GM08714 (cell line): ENCODE results near the gene CAMK2D.
A peak's percentile ranks its signal among the peaks of the same experiment; 100 is the strongest.
"Not testable (repeated sequence)": the region's sequence is repeated elsewhere in the genome, so short reads cannot be mapped to it uniquely, and the experiment has no call there.

ENCODE experiments used
- H3K4me3 ChIP-seq: fragments of 200-500 bp; sonication (Bioruptor generic); 2 replicates; pipeline ENCODE4 v1.5.1; 2014; ENCODE audit warnings: mild to moderate bottlenecking, low read length, inconsistent platforms
- ZNF274 ChIP-seq: IDR thresholded peaks from 2 replicates; pipeline ENCODE4 v1.6.1; 2012; ENCODE audit warnings: mild to moderate bottlenecking, low read depth, low read length

Gene CAMK2D

GRCh38 chr4:113773756-113774155 lies 12.2 kb upstream of the CAMK2D start:
- no peak overlapping the region for H3K4me3 ChIP-seq
- TF ChIP-seq ZNF274, result no peak

GRCh38 chr4:113773014-113773413 lies 11.5 kb upstream of the CAMK2D start:
- H3K4me3 ChIP-seq, result no peak overlapping the region
- no peak for TF ChIP-seq ZNF274

- TF ChIP-seq ZNF274, result no peak
- no peak overlapping the region for H3K4me3 ChIP-seq
These were observed 10.8 kb upstream of the CAMK2D start for GRCh38 chr4:113772319-113772718.

- TF ChIP-seq ZNF274, result no peak
- no peak overlapping the region for H3K4me3 ChIP-seq
These were observed 8.2 kb upstream of the CAMK2D start for GRCh38 chr4:113769744-113770143.

- no peak for TF ChIP-seq ZNF274
- no peak overlapping the region for H3K4me3 ChIP-seq
These were observed 7.4 kb upstream of the CAMK2D start for GRCh38 chr4:113768952-113769351.

GRCh38 chr4:113766882-113767281 lies 5.3 kb upstream of the CAMK2D start:
- no peak for TF ChIP-seq ZNF274
- H3K4me3 ChIP-seq, result no peak overlapping the region

- no peak for TF ChIP-seq ZNF274
- H3K4me3 ChIP-seq, result no peak overlapping the region
These were observed 3.3 kb upstream of the CAMK2D start for GRCh38 chr4:113764720-113765264.

GRCh38 chr4:113763923-113764322 lies 2.4 kb upstream of the CAMK2D start:
- H3K4me3 ChIP-seq, result not testable (repeated sequence)

- TF ChIP-seq ZNF274, result no peak
- H3K4me3 ChIP-seq, result peak overlapping the region; percentile 44
These were observed 1.4 kb upstream of the CAMK2D start for GRCh38 chr4:113763029-113763285.

GRCh38 chr4:113762186-113763028 lies 869 bp upstream of the CAMK2D start:
- peak overlapping the region; percentile 70 for H3K4me3 ChIP-seq
- TF ChIP-seq ZNF274, result no peak

GRCh38 chr4:113760795-113761619 lies 531 bp downstream of the CAMK2D start:
- no peak for TF ChIP-seq ZNF274
- H3K4me3 ChIP-seq, result peak overlapping the region; percentile 70

GRCh38 chr4:113760094-113760794 lies 1.3 kb downstream of the CAMK2D start:
- peak overlapping the region; percentile 70 for H3K4me3 ChIP-seq
- TF ChIP-seq ZNF274, result no peak

GRCh38 chr4:113759696-113760093 lies 1.8 kb downstream of the CAMK2D start:
- TF ChIP-seq ZNF274, result no peak
- H3K4me3 ChIP-seq, result peak overlapping the region; percentile 70

- no peak for TF ChIP-seq ZNF274
- H3K4me3 ChIP-seq, result peak overlapping the region; percentile 33; the same call in 1 of the 2 replicates
These were observed 3.2 kb downstream of the CAMK2D start for GRCh38 chr4:113758372-113758771.
